Esophagus (tissue), 2 donors: Measurements from ENCODE around the gene TM9SF1. TPM values are rescaled to one million over a fixed set of nuclear protein-coding genes. Genes with fewer than 3 reads are reported as not detected.

ENCODE experiments used
- H3K27ac ChIP-seq, 2 donors: one replicate each; pipeline ENCODE4 v1.5.1; 2013; ENCODE audit warnings: low read depth in 2 of 2, mild to moderate bottlenecking in 2 of 2, inconsistent platforms in 1 of 2, low read length in 1 of 2, moderate library complexity in 1 of 2
- H3K27me3 ChIP-seq, 2 donors: one replicate each; pipeline ENCODE4 v1.6.1; 2013; ENCODE audit warnings: low read length in 2 of 2, control low read depth in 1 of 2, mild to moderate bottlenecking in 1 of 2; ENCODE audit not compliant: insufficient read depth in 2 of 2, control insufficient read depth in 1 of 2
- H3K36me3 ChIP-seq, 2 donors: one replicate each; pipeline ENCODE4 v1.6.1; 2013; ENCODE audit warnings: low read length in 1 of 2; ENCODE audit not compliant: control insufficient read depth in 2 of 2, insufficient read depth in 2 of 2
- H3K4me1 ChIP-seq, 2 donors: one replicate each; pipeline ENCODE4 v1.6.1; 2013; ENCODE audit warnings: low read length in 1 of 2; ENCODE audit not compliant: control insufficient read depth in 2 of 2, insufficient read depth in 2 of 2
- H3K4me3 ChIP-seq, 2 donors: one replicate each; pipeline ENCODE4 v1.5.1; 2013; ENCODE audit warnings: low read length in 2 of 2, mild to moderate bottlenecking in 2 of 2, low read depth in 1 of 2, moderate library complexity in 1 of 2
- H3K9me3 ChIP-seq, 2 donors: one replicate each; pipeline ENCODE4 v1.6.1; 2013; ENCODE audit warnings: mild to moderate bottlenecking in 2 of 2, low read depth in 1 of 2, low read length in 1 of 2, moderate library complexity in 1 of 2; ENCODE audit not compliant: control insufficient read depth in 2 of 2, insufficient read depth in 1 of 2
- WGBS, 2 donors: extraction: QIAGEN DNeasy Blood & Tissue Kit; methylation state at CpG; one replicate each; pipeline ENCODE4 v1.1.7; 2013; 5-methylcytosine and 5-hydroxymethylcytosine counted together
- polyA plus RNA-seq, 2 donors: library from polyadenylated mRNA; stranded (reverse); fragments of 200-250 nt; gene quantifications; one replicate each; pipeline ENCODE4 v1.2.3, GENCODE V29; 2013
- donor health status: healthy with polysubstance abuse.
- donor health status: Bipolar disorder and iron deficiency.

TM9SF1 gene
- polyA plus RNA-seq, 2 donors: 10.0 to 25.8 TPM

GRCh38 chr14:24182110-24182882, 12.9 kb downstream of the TM9SF1 start:
- 84 to 87% methylated on average over 14 of the region's 14 CpGs for WGBS, 2 donors
- H3K9me3 ChIP-seq: no peaks in the 10 kb centered on the region
- H3K27me3 ChIP-seq: no peaks in the 10 kb centered on the region
- H3K27ac ChIP-seq: no peak overlapping the region
- H3K4me3 ChIP-seq: no peak overlapping the region
- H3K4me1 ChIP-seq: peaks cover 0 to 3% of the 10 kb centered on the region in 2 donors
- H3K36me3 ChIP-seq: peaks cover 22 to 83% of the 10 kb centered on the region in 2 donors

DNA sequence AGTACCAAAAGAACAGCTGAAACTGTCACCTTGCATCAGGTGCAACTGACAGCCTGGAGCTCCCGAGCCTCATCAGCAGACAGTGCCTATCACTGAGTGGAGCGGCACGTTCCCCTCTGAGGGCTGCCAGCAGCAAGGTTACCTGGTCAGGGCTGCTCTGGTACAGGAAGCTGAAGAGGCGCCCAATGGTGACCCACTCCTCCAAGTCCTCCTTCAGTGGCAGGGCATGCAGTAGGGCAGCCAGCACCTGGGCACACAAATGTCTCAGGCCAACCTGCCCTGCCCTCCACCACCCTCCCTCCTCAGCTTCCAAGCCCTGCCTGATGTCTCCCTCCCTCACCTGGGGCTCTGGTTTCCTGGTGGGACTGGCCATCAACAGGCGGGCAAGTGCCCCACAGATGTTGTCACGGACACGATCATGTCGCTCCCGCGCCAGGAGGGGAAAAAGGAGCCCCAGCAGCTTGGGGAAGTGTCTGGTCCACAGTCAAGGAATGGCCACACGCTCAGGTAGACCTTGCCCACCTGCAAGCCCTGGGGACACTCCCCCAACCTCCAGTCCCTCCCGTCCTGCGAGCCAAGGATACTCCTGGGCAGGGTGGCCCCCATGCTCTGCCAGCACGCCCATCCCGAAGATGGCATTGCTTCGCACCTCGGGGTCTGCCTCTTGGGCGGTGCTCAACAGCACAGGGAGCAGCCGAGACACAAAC, 13.7 kb downstream of the TM9SF1 start:
- no peaks in the 10 kb centered on the region for H3K27me3 ChIP-seq
- no peak overlapping the region for H3K27ac ChIP-seq
- no peaks in the 10 kb centered on the region for H3K4me1 ChIP-seq
- H3K36me3 ChIP-seq: peaks cover 21 to 80% of the 10 kb centered on the region in 2 donors
- 80 to 85% methylated on average over 19 of the region's 19 CpGs for WGBS, 2 donors
- H3K9me3 ChIP-seq: no peaks in the 10 kb centered on the region
- H3K4me3 ChIP-seq: no peak overlapping the region

GRCh38 chr14:24179961-24180796, 15.1 kb downstream of the TM9SF1 start:
- 64 to 65% methylated on average over 18 of the region's 18 CpGs for WGBS, 2 donors
- Histone ChIP-seq H3K27me3 (no peaks in the 10 kb centered on the region), H3K4me1 (no peaks in the 10 kb centered on the region), H3K4me3 (no peak overlapping the region), H3K27ac (peak overlapping the region; percentile 27 to 43), H3K36me3 (peaks cover 14 to 69% of the 10 kb centered on the region in 2 donors), H3K9me3 (no peaks in the 10 kb centered on the region)

- no peaks in the 10 kb centered on the region for H3K9me3 ChIP-seq
- WGBS, 2 donors: 84 to 86% methylated on average over 12 to 14 of the region's 14 CpGs
- H3K27me3 ChIP-seq: no peaks in the 10 kb centered on the region
- H3K27ac ChIP-seq: peak overlapping the region in 1 of 2 donors; percentile 27
- H3K4me3 ChIP-seq: no peak overlapping the region
- peaks cover 9 to 61% of the 10 kb centered on the region in 2 donors for H3K36me3 ChIP-seq
- H3K4me1 ChIP-seq: no peaks in the 10 kb centered on the region
Observed at GRCh38 chr14:24179294-24179960, 15.8 kb downstream of the TM9SF1 start.

GRCh38 chr14:24178399-24179178, 16.7 kb downstream of the TM9SF1 start:
- H3K4me1 ChIP-seq: no peaks in the 10 kb centered on the region
- no peak overlapping the region for H3K27ac ChIP-seq

DNA sequence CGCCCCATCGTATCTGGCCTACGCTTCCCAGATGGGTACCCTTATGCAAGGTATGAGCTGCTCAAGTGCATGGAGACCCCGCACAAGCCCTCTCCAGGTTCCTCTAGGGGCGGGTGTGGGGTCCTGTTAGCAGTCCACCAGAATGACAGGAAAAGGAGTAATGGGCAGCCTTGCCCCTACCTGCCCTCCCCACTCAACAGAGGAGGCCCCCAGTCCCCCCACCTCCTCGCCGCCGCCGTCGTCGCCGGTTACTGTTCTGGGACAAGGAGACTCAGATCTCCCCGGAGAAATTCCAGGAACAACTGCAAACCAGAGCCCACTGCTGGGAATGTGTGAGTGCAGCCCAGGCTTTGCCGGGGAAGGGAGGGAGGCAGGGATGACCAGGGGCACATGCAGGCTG, 17.4 kb downstream of the TM9SF1 start:
- 93 to 94% methylated on average over 14 of the region's 14 CpGs for WGBS, 2 donors
- H3K4me1 ChIP-seq: no peaks in the 10 kb centered on the region
- peaks cover 6 to 50% of the 10 kb centered on the region in 2 donors for H3K36me3 ChIP-seq

More at GRCh38 chr14:24178399-24179178, 16.7 kb downstream of the TM9SF1 start:
- Histone ChIP-seq H3K4me3 (no peak overlapping the region), H3K36me3 (peaks cover 9 to 55% of the 10 kb centered on the region in 2 donors), H3K27me3 (no peaks in the 10 kb centered on the region), H3K9me3 (no peaks in the 10 kb centered on the region)
- WGBS, 2 donors: 90 to 95% methylated on average over 12 of the region's 12 CpGs

GRCh38 chr14:24177041-24177825, 18.0 kb downstream of the TM9SF1 start:
- no peaks in the 10 kb centered on the region for H3K9me3 ChIP-seq
- H3K4me1 ChIP-seq: no peaks in the 10 kb centered on the region
- H3K27ac ChIP-seq: no peak overlapping the region
- no peak overlapping the region for H3K4me3 ChIP-seq
- H3K27me3 ChIP-seq: no peaks in the 10 kb centered on the region
- WGBS, 2 donors: 83 to 86% methylated on average over 12 of the region's 12 CpGs
- H3K36me3 ChIP-seq: peaks cover 6 to 44% of the 10 kb centered on the region in 2 donors

More for the DNA sequence above, 17.4 kb downstream of the TM9SF1 start:
- H3K27me3 ChIP-seq: no peaks in the 10 kb centered on the region
- H3K4me3 ChIP-seq: no peak overlapping the region
- H3K9me3 ChIP-seq: no peaks in the 10 kb centered on the region
- H3K27ac ChIP-seq: no peak overlapping the region

GRCh38 chr14:24176599-24176998, 18.6 kb downstream of the TM9SF1 start:
- Histone ChIP-seq H3K27me3 (no peaks in the 10 kb centered on the region), H3K4me1 (no peaks in the 10 kb centered on the region), H3K9me3 (no peaks in the 10 kb centered on the region), H3K36me3 (peaks cover 6 to 38% of the 10 kb centered on the region in 2 donors), H3K4me3 (no peak overlapping the region), H3K27ac (no peak overlapping the region)
- WGBS, 2 donors: 94 to 95% methylated on average over 5 of the region's 5 CpGs
